Activated T-cell treated with anti-CD3 and anti-CD28 coated beads, Interleukin-2, amount 50 U/mL, for 72 hours (primary cell): ENCODE data around the gene ACSF3. TPM values are rescaled to one million over a fixed set of nuclear protein-coding genes. Genes with fewer than 3 reads are reported as not detected.
A peak's percentile ranks its signal among the peaks of the same experiment; 100 is the strongest.

Experiments used
- ATAC-seq, 2 donors: fragments of 150-1000 bp; cut with Tn5 transposase; replicated peaks in 1 of 2; 2 replicates each; pipeline ENCODE4 v1.10.0; 2021; ENCODE audit warnings: moderate library complexity in 2 of 2, mild to moderate bottlenecking in 1 of 2
- DNase-seq, 2 donors: peaks; one replicate each; pipeline ENCODE4 v3.0.0; 2021 to 2022; ENCODE audit warnings: mixed read lengths in 1 of 2
- H3K27ac Mint-ChIP-seq: one replicate; pipeline ENCODE4 v1.8.0; 2022; ENCODE audit warnings: mild to moderate bottlenecking, moderate library complexity, mixed read lengths
- H3K27me3 Mint-ChIP-seq: one replicate; pipeline ENCODE4 v1.8.0; 2022; ENCODE audit warnings: low read depth, mixed read lengths
- H3K36me3 Mint-ChIP-seq, 2 donors: one replicate each; pipeline ENCODE4 v1.8.0; 2022; ENCODE audit warnings: mixed read lengths in 2 of 2, mild to moderate bottlenecking in 1 of 2; ENCODE audit not compliant: insufficient read depth in 2 of 2
- H3K4me1 Mint-ChIP-seq: one replicate; pipeline ENCODE4 v1.8.0; 2022; ENCODE audit warnings: low read depth, mixed read lengths
- H3K4me3 Mint-ChIP-seq, 2 donors: one replicate each; pipeline ENCODE4 v1.8.0; 2022; ENCODE audit warnings: mild to moderate bottlenecking in 2 of 2, mixed read lengths in 2 of 2, moderate library complexity in 2 of 2
- H3K9me3 Mint-ChIP-seq, 2 donors: one replicate each; pipeline ENCODE4 v1.8.0; 2022; ENCODE audit warnings: mixed read lengths in 2 of 2
- total RNA-seq, 2 donors: library from RNA; stranded (reverse); gene quantifications; one replicate each; pipeline ENCODE4 v1.2.3, GENCODE V29; 2022

ACSF3 gene
- total RNA-seq, 2 donors from 2014 or later = 50.6 to 66.7 TPM

GRCh38 chr16:89106533-89107202 is 13.0 kb downstream of the ACSF3 start:
- DNase-seq (no peak), ATAC-seq (no peak)
- no peaks in the 10 kb centered on the region for H3K27me3 Mint-ChIP-seq
- no peaks in the 10 kb centered on the region for H3K9me3 Mint-ChIP-seq
- peaks cover 7 to 26% of the 10 kb centered on the region in 2 donors for H3K36me3 Mint-ChIP-seq
- no peak overlapping the region for H3K27ac Mint-ChIP-seq
- peaks cover 30% of the 10 kb centered on the region for H3K4me1 Mint-ChIP-seq
- H3K4me3 Mint-ChIP-seq = no peak overlapping the region

GRCh38 chr16:89107203-89107582 is 13.5 kb downstream of the ACSF3 start:
- Mint-ChIP-seq H3K27ac (no peak overlapping the region), H3K4me1 (peaks cover 25% of the 10 kb centered on the region), H3K4me3 (no peak overlapping the region), H3K27me3 (no peaks in the 10 kb centered on the region), H3K36me3 (peaks cover 7 to 24% of the 10 kb centered on the region in 2 donors), H3K9me3 (no peaks in the 10 kb centered on the region)
- DNase-seq (no peak), ATAC-seq (no peak)

- ATAC-seq (no peak), DNase-seq (no peak)
- H3K27ac Mint-ChIP-seq = no peak overlapping the region
- no peaks in the 10 kb centered on the region for H3K9me3 Mint-ChIP-seq
- no peak overlapping the region for H3K4me3 Mint-ChIP-seq
- H3K27me3 Mint-ChIP-seq = no peaks in the 10 kb centered on the region
- H3K36me3 Mint-ChIP-seq = peaks cover 7 to 16% of the 10 kb centered on the region in 2 donors
- peaks cover 17% of the 10 kb centered on the region for H3K4me1 Mint-ChIP-seq
Observed at GRCh38 chr16:89108416-89108815, 14.8 kb downstream of the ACSF3 start.

GRCh38 chr16:89110641-89111040 is 17.0 kb downstream of the ACSF3 start:
- H3K27me3 Mint-ChIP-seq = no peaks in the 10 kb centered on the region
- ATAC-seq = no peak

GRCh38 chr16:89111263-89111662 is 17.6 kb downstream of the ACSF3 start:
- Mint-ChIP-seq H3K4me3 (no peak overlapping the region), H3K36me3 (peaks cover 13 to 17% of the 10 kb centered on the region in 2 donors), H3K27me3 (no peaks in the 10 kb centered on the region), H3K9me3 (no peaks in the 10 kb centered on the region), H3K27ac (no peak overlapping the region), H3K4me1 (peaks cover 33% of the 10 kb centered on the region)
- ATAC-seq (no peak), DNase-seq (no peak)

More at GRCh38 chr16:89110641-89111040, 17.0 kb downstream of the ACSF3 start:
- no peak overlapping the region for H3K27ac Mint-ChIP-seq
- H3K36me3 Mint-ChIP-seq = peaks cover 13 to 16% of the 10 kb centered on the region in 2 donors
- peaks cover 27% of the 10 kb centered on the region for H3K4me1 Mint-ChIP-seq
- DNase-seq = no peak
- no peak overlapping the region for H3K4me3 Mint-ChIP-seq
- H3K9me3 Mint-ChIP-seq = no peaks in the 10 kb centered on the region

GRCh38 chr16:89112377-89113151 is 18.9 kb downstream of the ACSF3 start:
- Mint-ChIP-seq H3K4me3 (no peak overlapping the region), H3K27ac (no peak overlapping the region), H3K4me1 (peaks cover 29% of the 10 kb centered on the region), H3K9me3 (no peaks in the 10 kb centered on the region), H3K27me3 (no peaks in the 10 kb centered on the region), H3K36me3 (peaks cover 10 to 14% of the 10 kb centered on the region in 2 donors)
- ATAC-seq = no peak
- no peak for DNase-seq

GRCh38 chr16:89113152-89113547 is 19.5 kb downstream of the ACSF3 start:
- H3K9me3 Mint-ChIP-seq = no peaks in the 10 kb centered on the region
- DNase-seq = no peak
- no peak overlapping the region for H3K27ac Mint-ChIP-seq
- peaks cover 10 to 14% of the 10 kb centered on the region in 2 donors for H3K36me3 Mint-ChIP-seq
- H3K27me3 Mint-ChIP-seq = no peaks in the 10 kb centered on the region
- peaks cover 27% of the 10 kb centered on the region for H3K4me1 Mint-ChIP-seq
- no peak overlapping the region for H3K4me3 Mint-ChIP-seq
- ATAC-seq = no peak

GRCh38 chr16:89113661-89114060 is 20.0 kb downstream of the ACSF3 start:
- no peak for ATAC-seq
- peak overlapping the region in 1 of 2 donors; percentile 76 for H3K4me3 Mint-ChIP-seq

GRCh38 chr16:89114159-89114981 is 20.7 kb downstream of the ACSF3 start:
- no peaks in the 10 kb centered on the region for H3K9me3 Mint-ChIP-seq
- ATAC-seq = peak; percentile 17 to 31

More at GRCh38 chr16:89113661-89114060, 20.0 kb downstream of the ACSF3 start:
- Mint-ChIP-seq H3K36me3 (peaks cover 8 to 12% of the 10 kb centered on the region in 2 donors), H3K4me1 (peaks cover 27% of the 10 kb centered on the region), H3K27me3 (no peaks in the 10 kb centered on the region), H3K9me3 (no peaks in the 10 kb centered on the region), H3K27ac (peak overlapping the region; percentile 32)
- DNase-seq = no peak

GRCh38 chr16:89115216-89115861 is 21.7 kb downstream of the ACSF3 start:
- H3K36me3 Mint-ChIP-seq = peaks cover 8 to 10% of the 10 kb centered on the region in 2 donors

More at GRCh38 chr16:89114159-89114981, 20.7 kb downstream of the ACSF3 start:
- no peak for DNase-seq
- Mint-ChIP-seq H3K36me3 (peaks cover 8 to 12% of the 10 kb centered on the region in 2 donors), H3K27me3 (no peaks in the 10 kb centered on the region), H3K27ac (peak overlapping the region; percentile 83), H3K4me3 (peak overlapping the region; percentile 76 to 88), H3K4me1 (peaks cover 27% of the 10 kb centered on the region)

GRCh38 chr16:89116341-89117226 is 22.9 kb downstream of the ACSF3 start:
- Mint-ChIP-seq H3K4me1 (peaks cover 27% of the 10 kb centered on the region), H3K27ac (peak overlapping the region; percentile 83), H3K36me3 (peaks cover 8 to 10% of the 10 kb centered on the region in 2 donors), H3K27me3 (no peaks in the 10 kb centered on the region), H3K4me3 (peak overlapping the region; percentile 76 to 88), H3K9me3 (no peaks in the 10 kb centered on the region)
- DNase-seq (no peak), ATAC-seq (no peak)

More at GRCh38 chr16:89115216-89115861, 21.7 kb downstream of the ACSF3 start:
- peaks cover 27% of the 10 kb centered on the region for H3K4me1 Mint-ChIP-seq
- peak; percentile 91 for ATAC-seq
- DNase-seq = peak; percentile 80 to 81
- H3K27me3 Mint-ChIP-seq = no peaks in the 10 kb centered on the region
- H3K27ac Mint-ChIP-seq = peak overlapping the region; percentile 83
- H3K9me3 Mint-ChIP-seq = no peaks in the 10 kb centered on the region
- H3K4me3 Mint-ChIP-seq = peak overlapping the region; percentile 76 to 88
